Right lung (tissue), 5 donors: ENCODE data around the gene ZNF554. TPM values are rescaled to one million over a fixed set of nuclear protein-coding genes. Genes with fewer than 3 reads are reported as not detected.

Source experiments
- DNase-seq, 2 donors: peaks; one replicate each; pipeline ENCODE4 v3.0.0-alpha.2; 2013
- polyA plus RNA-seq, 5 donors: library from polyadenylated mRNA; unstranded; fragments of 120-200 nt; gene quantifications; one replicate each; pipeline versions ENCODE4 v1.2.1 to v1.2.3, GENCODE V29; 2013; ENCODE audit warnings: inconsistent platforms in 1 of 5, low replicate concordance in 1 of 5; ENCODE audit not compliant: insufficient read length in 5 of 5, insufficient read depth in 1 of 5

Gene ZNF554
- polyA plus RNA-seq, 5 donors = 6.8 to 9.1 (median 8.6) TPM

- no peak for DNase-seq
Observed at GRCh38 chr19:2824129-2824528, 4.5 kb downstream of the ZNF554 start.

- DNase-seq = no peak
Observed at GRCh38 chr19:2827022-2827421, 7.4 kb downstream of the ZNF554 start.

- no peak for DNase-seq
Observed at GRCh38 chr19:2827840-2828489, 8.3 kb downstream of the ZNF554 start.

GRCh38 chr19:2834294-2834871 is 14.7 kb downstream of the ZNF554 start:
- no peak for DNase-seq

- no peak for DNase-seq
Observed at GRCh38 chr19:2837430-2837829, 17.8 kb downstream of the ZNF554 start.

- peak; percentile 99 for DNase-seq
Observed at GRCh38 chr19:2840794-2841791, 21.4 kb downstream of the ZNF554 start, which contains the start of gene ZNF555. TSS of gene ZNF555 (plus strand) at chr19:2841475. CDS start at chr19:2841573, 98 bp downstream.

- no peak for DNase-seq
Observed at GRCh38 chr19:2841855-2842574, 22.3 kb downstream of the ZNF554 start.

GRCh38 chr19:2845107-2845506 is 25.4 kb downstream of the ZNF554 start:
- DNase-seq = no peak

- DNase-seq = no peak
Observed at GRCh38 chr19:2846180-2846894, 26.7 kb downstream of the ZNF554 start.

GRCh38 chr19:2847507-2847906 is 27.8 kb downstream of the ZNF554 start:
- DNase-seq = no peak

- DNase-seq = no peak
Observed at GRCh38 chr19:2848616-2849015, 28.9 kb downstream of the ZNF554 start.

- DNase-seq = no peak
Observed at GRCh38 chr19:2850256-2850925, 30.7 kb downstream of the ZNF554 start.

GRCh38 chr19:2852598-2852997 is 32.9 kb downstream of the ZNF554 start:
- no peak for DNase-seq

- no peak for DNase-seq
Observed at GRCh38 chr19:2853015-2853606, 33.4 kb downstream of the ZNF554 start.

GRCh38 chr19:2854849-2855248 is 35.2 kb downstream of the ZNF554 start:
- no peak for DNase-seq

- no peak for DNase-seq
Observed at GRCh38 chr19:2856457-2857050, 36.9 kb downstream of the ZNF554 start.

- DNase-seq = no peak
Observed at GRCh38 chr19:2858864-2859263, 39.2 kb downstream of the ZNF554 start.

- no peak for DNase-seq
Observed at GRCh38 chr19:2863816-2864215, 44.1 kb downstream of the ZNF554 start.

GRCh38 chr19:2865334-2866100 is 45.8 kb downstream of the ZNF554 start:
- no peak for DNase-seq
